CD4-positive, alpha-beta T cell treated with Interleukin-10 for 1 hour (primary cell): ENCODE data around the gene AZIN2.
"Not testable (repeated sequence)": the region's sequence is repeated elsewhere in the genome, so short reads cannot be mapped to it uniquely, and the experiment has no call there.

Experiments used
- DNase-seq: peaks from one replicate; pipeline ENCODE4 v3.0.0-alpha.2; 2020

The AZIN2 gene

DNA sequence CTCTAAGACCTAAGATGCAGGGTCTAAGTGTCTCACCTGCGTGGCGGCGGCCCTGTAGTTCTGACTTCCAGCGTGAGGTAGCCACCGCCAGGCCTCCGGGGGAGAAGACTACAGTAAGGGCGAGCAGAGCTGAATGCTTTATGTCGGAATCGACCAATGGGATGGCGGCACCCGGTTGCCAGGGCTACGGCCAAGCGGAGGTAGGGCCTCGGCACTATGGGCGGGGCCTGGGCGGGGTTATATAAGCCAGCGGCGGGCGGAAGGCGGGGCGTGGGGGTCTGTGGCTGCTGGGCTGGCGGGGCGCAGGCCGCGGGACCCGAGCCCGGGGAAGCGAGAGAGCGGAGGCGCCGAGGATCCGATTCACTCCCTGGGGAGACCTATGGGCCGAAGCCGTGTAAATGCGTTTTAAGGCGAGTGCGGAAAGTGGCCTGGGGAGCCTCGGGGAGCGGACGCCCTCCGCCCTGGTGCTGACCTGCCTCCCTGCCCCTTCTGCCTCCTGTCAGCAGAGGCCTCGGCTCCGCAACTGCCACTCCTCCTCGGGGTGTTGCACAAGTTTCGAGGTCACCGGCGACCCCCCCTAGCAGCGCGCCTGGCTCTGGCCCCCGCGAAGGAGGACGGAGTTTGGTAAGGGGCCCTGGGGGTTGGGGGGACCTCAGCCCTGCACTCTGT lies at the start of gene AZIN2:
AZIN2 (plus strand) TSS at position 269 of the 669 bp plus-strand sequence. CDS start 1,097 bp downstream, outside the sequence.
- peak; percentile 97 for DNase-seq

DNA sequence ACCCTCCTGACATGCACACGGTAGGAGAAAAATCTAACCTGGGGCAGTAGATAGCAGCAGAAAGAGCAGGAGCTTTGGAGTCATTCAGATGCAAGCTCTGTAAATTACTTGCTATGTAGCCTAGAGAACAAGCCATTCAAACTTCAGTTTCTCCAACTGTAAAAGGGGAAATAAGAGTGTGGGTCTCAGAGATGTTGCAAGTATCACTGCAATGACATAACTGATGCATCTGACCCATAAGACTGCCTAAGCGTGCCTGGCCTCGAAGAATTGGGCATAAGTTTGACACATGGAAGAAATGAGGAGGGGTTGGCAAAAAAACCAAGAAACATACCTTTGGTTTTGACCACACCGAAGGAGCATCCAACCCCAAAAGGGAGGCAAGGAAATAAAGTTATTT lies 49.4 kb upstream of the AZIN2 start:
- DNase-seq = no peak

DNA sequence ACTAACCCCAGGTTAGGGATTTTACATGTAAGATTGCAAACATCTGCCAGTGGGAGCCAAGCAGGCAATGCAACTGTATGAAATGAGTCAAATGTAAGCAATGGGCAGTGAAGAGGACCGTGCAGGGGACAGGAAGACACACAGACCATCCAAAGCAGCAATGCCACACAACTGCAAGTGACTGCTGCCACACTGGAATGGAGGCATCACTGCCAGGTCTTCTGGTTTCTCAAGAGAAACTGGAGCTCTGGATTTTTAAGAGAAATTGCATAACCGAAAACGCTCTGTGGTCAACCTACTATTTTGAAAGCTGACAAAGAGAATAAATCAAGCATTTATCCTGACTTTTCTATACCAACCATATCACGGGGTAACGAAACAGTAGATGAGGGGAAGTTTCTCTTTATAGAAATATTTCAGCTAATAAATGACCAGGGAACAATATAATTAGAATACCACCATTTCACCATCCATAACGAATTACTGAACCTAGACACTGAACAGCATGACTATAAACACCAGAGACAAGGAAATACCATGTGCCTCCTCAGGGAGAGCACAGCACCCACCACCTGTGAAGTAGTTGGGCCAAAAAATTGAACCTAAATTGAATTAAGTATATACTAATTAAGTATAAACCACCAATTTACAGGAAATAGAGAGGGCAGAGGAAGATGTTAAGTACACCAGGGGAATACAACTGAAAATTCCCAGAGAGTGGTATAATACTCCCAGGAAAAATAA lies 48.7 kb upstream of the AZIN2 start:
- DNase-seq = no peak

DNA sequence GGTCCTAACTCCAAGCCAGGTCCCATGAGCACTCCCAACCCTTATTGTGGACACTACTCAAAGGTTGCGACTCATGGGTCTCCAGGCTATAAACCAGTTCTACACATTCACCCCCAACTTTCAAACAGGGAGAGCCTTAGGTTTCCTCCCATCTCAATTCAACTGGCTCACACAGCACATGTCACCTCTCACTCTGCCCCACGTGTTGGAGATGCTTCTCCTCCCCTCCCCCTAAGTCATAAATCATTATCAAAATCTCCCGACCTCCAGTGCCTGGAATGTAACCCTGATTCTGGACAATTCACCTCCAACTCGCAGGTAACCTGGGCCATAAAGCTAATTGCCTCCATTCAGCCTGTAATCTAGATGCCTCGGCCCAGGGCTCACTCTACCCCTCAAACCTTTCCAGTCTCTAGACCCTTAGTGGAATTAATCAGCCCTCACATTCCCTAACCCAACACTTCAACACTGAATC lies 44.9 kb upstream of the AZIN2 start:
- DNase-seq = peak; percentile 8

DNA sequence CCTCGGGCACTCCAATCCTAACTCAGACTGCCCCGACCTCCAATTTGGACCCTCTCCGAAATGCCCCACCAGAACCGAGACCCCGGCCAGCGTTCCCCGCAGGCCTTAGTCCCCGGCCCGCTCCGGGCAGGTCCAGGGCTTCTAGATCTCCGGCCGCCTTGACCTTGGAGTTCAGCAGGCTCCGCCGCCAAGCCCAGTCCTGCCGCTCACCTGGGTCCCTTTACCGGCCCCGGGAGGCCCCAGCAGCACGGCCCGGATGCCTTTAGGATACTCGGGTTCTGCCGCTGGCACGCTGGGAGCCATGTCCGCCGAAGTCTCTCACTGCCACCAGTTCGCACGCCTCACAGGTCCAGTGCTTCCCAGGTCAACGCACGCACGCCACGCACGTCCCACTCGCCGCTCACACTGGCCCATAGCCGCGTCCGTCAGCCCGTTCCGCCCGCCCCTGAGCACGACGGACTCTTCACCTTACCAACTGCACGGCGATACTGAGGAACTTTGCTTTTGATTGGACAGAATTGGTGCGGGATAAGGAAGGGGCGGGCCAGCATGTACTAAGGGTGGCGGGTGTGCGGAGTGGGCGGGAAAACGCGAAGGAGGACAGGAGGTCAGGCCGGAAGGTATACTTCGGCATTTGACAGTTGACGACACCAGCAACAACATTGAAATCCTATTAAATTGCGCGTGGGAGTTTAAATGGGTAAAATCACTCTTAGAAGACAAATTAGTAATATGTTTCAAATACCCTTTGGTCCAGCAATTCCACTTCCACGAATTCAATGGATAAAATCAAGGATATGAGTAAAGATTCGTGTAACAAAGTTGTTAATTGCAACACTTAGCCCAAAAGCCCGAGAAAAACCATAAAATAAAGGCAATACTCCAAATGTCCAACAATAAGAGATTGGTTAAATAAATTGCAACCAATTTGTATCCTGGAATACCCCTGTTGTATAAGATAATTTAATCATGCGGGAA lies 44.1 kb upstream of the AZIN2 start, which contains the start of gene AK2:
AK2 (minus strand) TSS at position 358 of the 978 bp plus-strand sequence; CDS start at position 303, 55 bp downstream.
- DNase-seq = peak; percentile 94

DNA sequence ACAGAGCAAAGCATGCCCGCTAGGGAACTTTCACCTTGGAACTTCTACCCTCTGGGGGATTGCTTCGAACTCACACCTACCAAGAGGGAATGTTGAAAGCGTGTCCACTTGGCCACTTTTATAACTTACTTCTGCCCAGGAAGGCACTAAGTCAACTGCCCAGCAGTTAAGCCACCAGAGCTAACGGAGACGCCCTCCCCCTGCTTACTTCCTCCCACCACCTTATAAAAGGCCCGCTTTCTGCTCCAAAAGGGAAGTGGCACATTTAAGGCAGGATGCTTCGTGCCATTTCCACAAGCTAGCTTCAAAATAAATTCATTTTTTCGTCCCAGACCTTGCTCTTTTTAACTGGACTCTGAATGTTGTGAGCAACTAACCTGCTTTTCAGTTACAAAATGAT lies 41.1 kb upstream of the AZIN2 start:
- no peak for DNase-seq

DNA sequence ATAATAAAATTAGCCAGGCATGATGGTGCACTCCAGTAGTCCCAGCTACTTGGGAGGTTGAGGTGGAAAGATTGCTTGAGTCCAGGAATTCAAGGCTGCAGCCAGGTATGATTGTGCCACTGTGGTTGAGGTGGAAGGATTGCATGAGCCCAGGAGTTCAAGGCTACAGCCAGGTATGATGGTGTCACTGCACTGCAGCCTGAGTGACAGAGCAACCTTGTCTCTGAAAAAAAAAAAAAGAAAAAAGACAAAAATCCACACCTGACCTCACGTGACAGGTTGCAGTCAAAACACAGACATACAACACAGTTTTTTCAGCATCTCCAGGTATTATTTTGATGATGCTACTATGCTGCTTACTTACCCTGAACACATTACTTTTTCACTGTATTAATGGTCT lies 39.9 kb upstream of the AZIN2 start:
- no peak for DNase-seq

DNA sequence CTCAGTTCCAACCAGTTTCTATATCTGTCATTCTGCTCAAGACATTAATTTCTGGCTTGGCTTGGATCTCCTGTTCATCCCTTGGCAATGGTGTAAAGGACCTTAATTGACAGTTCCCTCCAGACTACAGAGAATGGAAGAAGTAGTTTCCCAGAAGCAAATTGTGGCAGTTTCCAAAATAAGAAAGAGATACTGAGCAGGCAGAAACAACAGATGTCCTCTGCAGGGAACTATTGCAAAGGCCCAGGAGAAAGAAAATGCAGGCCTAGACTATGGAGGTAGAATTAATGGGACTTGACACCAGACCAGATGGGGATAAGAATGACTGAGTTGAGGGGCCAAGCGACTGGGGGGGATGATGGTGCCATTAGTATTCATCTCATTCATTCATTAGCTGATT lies 38.1 kb upstream of the AZIN2 start:
- DNase-seq = no peak

DNA sequence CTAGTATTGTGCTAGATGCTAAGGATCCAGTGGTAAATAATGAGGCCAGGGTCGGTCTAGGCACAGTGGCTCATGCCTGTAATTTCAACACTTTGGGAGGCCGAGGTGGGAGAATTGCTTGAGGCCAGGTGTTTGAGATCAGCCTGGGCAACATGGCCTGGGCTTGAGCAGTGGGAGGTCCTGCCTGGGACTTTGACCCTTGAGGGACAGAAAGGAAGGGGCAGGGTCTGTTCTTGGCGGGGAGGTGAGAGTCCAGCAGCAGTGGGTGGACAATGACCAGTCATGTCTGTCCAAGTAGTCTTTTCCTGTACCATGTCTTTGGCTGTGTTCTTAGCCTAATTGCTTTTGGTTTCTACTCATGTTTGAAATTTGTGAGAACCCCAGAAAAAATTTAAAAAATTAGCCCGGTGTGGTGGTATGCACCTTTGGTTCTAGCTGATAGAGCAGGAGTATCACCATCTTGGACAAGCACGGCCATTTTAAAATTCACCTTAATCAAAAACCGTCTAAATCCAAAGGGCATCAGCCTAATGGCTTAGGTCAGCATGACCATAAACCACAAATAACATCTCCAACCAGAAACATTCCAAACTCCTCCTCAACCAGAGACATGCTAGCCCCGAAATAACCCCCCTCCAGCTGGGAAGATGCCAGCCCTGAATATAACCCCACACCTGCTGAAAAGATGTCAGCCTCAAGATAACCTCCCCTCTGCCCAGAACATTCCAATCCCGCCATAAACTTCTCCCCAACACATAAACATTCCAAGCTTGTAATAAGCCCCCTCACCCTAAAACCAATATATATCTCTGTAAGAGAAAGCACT lies 37.5 kb upstream of the AZIN2 start:
- DNase-seq = no peak

DNA sequence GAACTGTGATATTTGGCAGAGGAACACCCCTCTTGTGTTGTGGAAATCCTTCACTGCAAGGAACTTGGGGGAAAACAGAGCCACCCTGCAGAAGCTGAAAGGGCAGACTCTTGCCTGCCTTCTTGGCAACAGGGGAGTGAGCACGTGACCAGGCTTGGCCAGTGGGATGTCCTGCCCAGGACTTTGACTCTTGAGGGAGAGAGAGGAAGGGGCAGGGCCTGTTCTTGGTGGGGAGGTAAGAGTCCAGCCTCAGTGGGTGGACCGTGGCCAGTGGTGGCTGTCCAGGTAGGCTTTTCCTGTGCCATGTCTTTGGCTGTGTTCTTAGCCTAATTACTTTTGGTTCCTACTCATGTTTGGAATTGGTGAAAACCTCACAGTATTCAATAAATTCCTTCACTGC lies 35.7 kb upstream of the AZIN2 start:
- no peak for DNase-seq

DNA sequence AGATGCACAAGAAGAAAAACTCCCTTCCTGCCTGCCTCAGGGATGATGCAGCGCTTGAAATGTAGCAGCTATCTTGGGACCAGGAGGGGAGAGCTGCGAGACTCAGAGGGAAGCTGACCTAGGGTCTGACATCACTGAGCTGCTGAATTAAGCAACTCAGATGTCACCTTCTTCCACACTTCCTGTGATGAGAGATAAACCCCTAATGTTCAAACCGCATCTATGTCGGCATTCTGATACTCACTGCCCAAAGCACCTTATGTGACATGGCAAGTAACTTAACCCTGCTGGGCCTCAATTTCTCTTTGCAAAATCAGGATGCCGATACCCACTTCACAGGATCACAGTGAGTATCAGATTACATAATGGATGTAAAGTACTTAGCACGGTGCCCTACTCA lies 35.1 kb upstream of the AZIN2 start:
- DNase-seq = peak; percentile 53

DNA sequence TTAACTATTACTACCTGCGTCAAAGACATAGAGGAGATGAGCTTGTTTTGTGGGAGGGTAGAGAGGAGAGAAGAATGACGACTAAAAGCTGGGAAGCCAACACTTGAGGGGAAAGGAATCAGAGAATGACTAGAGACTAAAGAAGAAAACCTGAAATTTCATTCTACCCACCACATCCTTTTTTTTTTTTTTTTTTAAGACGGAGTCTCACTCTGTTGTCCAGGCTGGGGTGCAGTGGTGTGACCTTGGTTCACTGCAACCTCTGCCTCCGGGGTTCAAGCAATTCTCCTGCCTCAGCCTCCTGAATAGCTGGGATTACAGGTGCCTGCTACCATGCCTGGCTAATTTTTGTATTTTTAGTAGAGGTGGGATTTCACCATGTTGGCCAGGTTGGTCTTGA lies 34.7 kb upstream of the AZIN2 start:
- not testable (repeated sequence) for DNase-seq

DNA sequence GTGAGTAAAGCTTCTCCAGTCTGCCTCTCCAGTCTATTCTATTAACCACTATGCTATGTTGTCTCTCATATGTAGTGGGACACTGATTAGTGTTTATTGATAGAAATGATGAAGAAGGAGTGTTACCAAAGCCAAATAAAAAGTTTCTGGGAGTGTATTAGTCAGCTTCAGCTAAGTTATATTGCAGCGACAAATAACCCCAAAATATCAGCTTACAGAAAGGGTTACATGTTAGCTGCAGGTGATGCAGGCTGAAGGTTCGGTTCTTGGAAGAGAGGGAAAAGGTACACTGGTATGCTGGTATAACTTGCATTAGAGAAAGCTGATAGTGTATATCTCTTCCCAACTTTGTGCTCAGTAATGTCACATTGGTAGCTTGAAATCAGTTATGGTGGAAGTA lies 33.7 kb upstream of the AZIN2 start:
- DNase-seq = no peak

DNA sequence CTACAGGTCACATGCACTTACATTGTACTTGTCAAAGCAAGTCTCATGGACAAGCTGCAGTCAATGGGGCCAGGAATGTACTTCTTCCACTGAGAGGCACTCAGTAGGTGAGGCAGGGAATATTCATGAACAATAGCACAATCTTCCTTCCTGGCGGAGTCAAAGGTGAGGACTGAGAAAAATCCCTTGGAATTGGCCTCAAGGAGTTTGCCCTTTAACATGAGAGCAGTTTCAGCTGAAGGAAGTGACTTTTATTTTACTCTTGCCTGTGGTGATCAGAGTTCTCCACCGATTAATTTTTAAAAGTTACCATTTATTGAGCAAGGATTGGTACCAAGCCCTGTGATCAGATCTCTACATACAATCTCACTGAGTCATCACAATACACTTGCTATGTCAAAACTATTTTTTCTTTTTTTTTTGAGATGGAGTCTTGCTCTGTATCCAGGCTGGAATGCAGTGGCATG lies 33.1 kb upstream of the AZIN2 start:
- DNase-seq = no peak

DNA sequence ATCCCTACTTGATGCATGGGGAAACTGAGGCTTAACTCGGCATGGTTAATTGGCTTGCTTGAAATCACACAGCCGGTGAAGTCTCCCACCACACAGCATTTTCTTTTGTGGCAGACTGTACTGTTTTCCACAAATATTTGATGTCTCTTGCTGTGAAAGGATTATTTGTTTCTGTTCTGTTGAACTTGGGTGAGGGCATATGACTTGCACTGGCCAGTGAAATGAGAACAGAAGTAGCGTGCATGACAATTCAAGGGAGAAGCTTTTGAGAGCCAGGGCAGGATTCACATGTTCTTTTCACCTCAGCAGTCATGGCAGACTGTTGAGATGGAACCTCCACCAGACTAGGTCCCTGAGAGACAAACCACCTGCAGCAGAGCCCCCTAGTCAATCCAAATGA lies 32.5 kb upstream of the AZIN2 start:
- DNase-seq = no peak

DNA sequence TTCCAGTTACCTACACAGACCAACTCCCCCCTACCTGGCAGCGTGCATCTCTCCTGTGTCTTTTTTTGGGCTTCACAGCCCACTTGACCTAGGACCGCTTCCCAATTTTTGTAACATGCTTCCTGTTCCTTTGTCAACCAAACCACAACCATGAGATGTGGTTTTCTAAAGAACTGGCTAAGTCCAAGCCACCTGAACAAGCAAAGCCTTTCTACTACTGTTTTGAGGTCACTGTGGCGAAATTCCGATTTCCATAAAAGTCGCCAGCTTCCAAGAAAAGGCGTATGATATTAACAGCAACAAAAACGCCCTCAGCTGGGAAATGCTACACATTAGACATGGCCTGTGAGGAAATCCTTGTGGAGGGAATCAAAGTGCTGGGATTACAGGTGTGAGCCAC lies 31.6 kb upstream of the AZIN2 start:
- DNase-seq = no peak

DNA sequence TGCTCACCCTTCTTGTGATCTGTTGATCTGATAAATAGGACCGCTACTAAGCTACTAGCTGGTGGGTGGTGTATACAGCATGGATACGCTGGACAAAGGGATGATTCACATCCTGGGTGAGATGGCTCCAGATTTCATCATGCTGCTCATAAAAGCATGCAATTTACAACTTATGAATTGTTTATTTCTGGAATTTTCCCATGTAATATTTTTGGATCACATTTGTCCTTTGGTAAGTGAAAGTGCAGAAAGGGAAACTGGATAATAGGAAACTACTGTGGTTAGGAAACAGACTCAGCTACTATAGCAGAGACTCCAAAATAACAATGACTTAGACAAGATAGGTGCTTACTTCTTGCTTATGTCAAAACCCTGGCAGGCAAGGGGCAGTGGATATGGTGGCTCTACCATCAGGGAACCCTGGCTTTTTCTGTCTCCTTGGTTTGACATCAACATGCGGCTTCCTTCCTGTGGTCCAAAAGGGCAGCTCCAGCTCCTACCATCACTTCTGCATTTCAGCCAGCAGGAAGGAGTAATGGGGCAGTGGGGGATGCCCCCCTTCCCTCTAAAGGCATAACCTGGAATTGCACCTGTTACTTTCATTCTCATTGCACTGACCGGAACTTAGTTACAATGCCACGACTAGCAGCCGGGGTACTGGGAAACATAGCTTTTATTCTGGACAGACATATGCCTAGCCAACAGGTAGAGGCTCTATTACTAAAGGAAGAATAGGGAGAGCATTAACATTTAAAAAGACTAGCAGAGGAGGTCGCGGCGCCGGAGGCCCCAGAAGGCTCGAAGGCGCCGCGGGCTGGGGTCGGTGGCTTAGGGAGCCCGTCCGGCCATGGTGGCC lies 30.5 kb upstream of the AZIN2 start:
- DNase-seq = no peak

DNA sequence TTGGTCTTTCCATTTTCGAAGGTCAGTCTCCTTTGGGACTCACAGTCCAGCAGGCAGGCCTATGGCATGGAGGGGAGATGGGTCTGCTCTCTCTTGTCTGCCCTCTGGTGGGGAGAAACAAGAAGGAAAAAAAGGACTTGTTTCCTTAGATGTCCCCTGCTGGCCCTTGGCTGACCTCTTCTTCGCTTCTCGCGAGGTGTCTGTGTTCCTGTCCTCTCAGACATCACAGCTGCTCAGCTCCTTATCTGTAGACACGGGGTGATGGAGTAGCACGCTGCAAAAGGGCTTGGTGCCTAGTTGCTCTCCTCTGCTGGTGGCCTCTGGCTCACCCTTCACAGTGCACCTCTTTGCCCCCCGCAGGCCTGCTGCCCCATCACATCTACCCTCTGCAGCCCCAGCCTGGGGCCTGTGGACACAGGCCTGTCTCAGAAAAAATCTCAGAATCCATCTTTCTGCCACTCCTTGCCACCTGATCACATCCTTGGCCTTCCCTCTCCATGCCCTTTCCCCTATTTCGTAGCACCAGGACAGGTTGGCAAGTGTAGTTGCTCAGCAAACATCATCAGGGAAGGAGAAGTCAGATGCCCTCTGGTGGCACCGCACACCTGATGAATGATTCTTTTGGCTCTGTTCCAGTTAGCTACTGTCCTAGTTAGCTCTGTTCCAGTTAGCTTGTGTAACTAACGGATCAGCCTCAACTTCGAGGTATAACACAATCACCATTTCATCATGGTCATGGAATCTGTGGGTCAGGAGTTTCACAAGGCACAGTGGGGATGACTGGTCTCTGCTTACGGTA lies 25.5 kb upstream of the AZIN2 start:
- DNase-seq = peak; percentile 55

DNA sequence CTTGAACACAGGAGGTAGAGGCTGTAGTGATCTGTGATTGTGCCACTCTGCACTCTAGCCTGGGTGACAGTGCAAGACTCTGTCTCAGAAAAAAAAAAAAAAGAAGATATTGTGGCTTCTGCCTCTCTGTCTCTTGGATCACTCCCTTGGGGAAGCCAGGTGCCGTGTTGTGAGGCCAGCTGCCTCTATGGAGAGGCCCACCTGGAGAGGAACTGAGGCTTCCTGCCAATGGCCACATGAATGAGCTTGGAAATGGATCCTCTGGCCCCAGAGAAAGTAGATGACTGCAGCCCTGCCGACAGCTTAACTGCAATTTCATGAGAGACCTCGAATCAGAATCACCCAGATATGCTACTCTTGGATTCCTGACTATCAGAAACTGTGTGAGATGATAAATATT lies 24.5 kb upstream of the AZIN2 start:
- no peak for DNase-seq

DNA sequence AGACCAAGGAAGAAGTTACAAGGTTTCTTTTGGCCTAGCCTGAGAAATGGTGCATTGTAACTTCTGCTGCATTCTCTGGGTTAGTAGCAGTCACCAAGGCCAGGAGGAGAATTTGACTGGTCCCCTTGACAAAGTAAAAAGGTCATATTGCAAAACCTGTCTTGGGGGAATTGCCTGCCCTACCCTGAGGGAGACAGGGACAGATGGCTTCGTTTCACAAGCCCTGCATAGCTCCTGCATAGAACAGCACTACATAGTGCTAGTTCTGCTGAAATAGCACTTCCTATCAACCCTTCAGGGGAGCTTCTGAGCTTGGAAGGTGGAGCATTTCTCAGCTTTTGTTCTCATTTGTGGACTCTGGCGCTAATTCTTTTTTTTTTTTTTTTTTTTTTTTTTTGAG lies 23.9 kb upstream of the AZIN2 start:
- no peak for DNase-seq
